Measurements from ENCODE around the gene KAT2A. TPM values are rescaled to one million over a fixed set of nuclear protein-coding genes. Genes with fewer than 3 reads are reported as not detected.

Gene KAT2A
- total and polyA plus RNA-seq, 9 of the 15 experiments (the other 6 are each of a cell fraction or from before 2014, with no cell fraction given): 1.5 to 80.4 (median 31.9) TPM

DNA sequence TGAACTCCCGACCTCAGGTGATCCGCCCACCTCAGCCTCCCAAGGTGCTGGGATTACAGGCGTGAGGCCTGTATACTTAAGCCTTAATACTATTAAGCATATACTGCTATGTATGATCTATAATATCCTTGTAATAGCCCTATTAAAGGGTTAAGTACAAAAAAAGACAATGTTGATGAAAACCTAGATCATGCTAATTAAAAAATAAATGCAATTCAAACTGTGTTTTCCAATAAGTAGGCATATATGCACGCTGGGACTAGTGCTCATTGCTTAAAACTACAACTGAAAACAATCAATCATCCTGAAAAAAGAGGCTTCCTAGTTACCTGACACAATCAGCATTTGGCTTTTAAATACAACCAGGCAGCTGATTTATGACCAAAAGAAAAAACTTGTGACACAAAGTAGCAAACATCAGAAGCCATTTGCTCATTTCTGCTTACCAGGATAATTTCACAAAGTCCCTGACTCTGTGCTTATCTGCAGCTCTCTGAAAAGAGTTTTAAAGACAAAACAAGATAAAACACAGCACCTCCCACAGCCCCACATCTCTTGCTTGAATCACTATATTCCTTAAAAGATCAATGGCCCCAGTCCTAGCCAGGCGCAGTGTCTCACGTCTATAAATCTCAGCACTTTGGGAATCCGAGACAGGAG is 34.0 kb downstream of the KAT2A start (continued):
- no peak for TF ChIP-seq KDM4B (IDR thresholded peaks at IDR 0.05; ENCODE audit: borderline replicate concordance in 2 of 2, low read depth in 1 of 2)
- TF ChIP-seq ZNF511 (CRISPR knock-in tag; IDR thresholded peaks at IDR 0.05): no peak
- TF ChIP-seq ZNF699 (CRISPR knock-in tag; IDR thresholded peaks at IDR 0.05; ENCODE audit: insufficient replicate concordance): no peak
- TF ChIP-seq FOXM1 (IDR thresholded peaks at IDR 0.05; ENCODE audit: low read depth): 0 out of 2 replicates have a peak, but pooled peaks have one; percentile 10
- TF ChIP-seq FOXM1 (CRISPR knock-in tag; IDR thresholded peaks at IDR 0.05; ENCODE audit: low read depth): no peak
- peak; percentile 100 for TF ChIP-seq MEIS2 (IDR thresholded peaks at IDR 0.05; ENCODE audit: partially characterized antibody)
- no peak for TF ChIP-seq FOXP1 (CRISPR knock-in tag; IDR thresholded peaks at IDR 0.05)

DNA sequence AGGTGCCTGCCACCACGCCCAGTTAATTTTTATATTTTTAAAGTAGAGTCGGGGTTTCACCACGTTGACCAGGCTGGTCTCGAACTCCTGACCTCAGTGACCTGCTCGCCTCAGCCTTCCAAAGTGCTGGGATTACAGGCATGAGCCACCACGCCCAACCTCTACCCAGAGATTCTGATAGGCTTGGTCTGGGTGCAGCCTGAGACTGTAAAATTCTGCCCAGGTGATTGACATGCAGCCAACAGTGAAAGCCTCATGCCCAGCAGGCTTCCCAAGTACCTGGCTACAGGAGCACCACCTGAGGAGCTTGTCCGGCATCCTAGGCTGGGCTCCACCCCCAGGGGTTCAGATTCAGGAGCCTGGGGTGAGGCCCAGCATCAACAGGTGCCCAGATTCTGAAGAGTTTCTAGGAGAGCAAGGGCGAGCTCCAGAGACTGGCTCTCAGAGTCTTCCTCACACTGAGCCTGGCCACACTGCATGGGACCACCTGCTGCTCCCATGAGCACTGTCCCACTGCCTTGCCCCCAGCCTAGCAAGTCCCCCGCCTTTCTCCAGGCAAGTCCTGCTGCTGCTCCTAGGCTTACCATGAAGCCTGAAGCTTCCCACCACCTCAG is 39.5 kb downstream of the KAT2A start:
- TF ChIP-seq IRF2 (CRISPR knock-in tag; IDR thresholded peaks at IDR 0.05) (no peak), ATF3 (IDR thresholded peaks at IDR 0.05) (no peak), ATF3 (CRISPR knock-in tag; conservative IDR thresholded peaks at IDR 0.05) (no peak), YY1 (IDR thresholded peaks at IDR 0.05; ENCODE audit: borderline replicate concordance in 1 of 3, control insufficient read depth in 1 of 3, extremely low read depth in 1 of 3, insufficient read depth in 3 of 3, insufficient read length in 1 of 3, insufficient replicate concordance in 2 of 3, low read depth in 1 of 3, low read length in 2 of 3) (no peak), PKNOX1 (IDR thresholded peaks at IDR 0.05) (0 out of 2 replicates have a peak, but pooled peaks have one; percentile 12)
- CTCF ChIA-PET (ENCODE audit: low intra/inter-chr PET ratio): no interaction called here
- DNase-seq (ENCODE audit: extremely low read depth in 1 of 4, low spot score in 3 of 4): no peak
- peaks cover 14% of the 10 kb centered on the region in 2 experiments for H3K4me1 ChIP-seq (replicated peaks in 1 of 2; ENCODE audit: control insufficient read depth in 2 of 2, insufficient read depth in 2 of 2, low read length in 2 of 2)
- ATAC-seq: no peak
- H3K9me3 ChIP-seq (replicated peaks; ENCODE audit: control insufficient read depth, insufficient read depth, low read depth, low read length): no peaks in the 10 kb centered on the region
- intact Hi-C loops (cut with micrococcal nuclease): no loop called here
- no peaks in the 10 kb centered on the region for H3K36me3 ChIP-seq (ENCODE audit: control insufficient read depth, insufficient read depth, low read length)
- no peak overlapping the region for H3K27ac ChIP-seq (ENCODE audit: extremely low read depth, low read depth, low read length)
- peaks cover 0 to 5% of the 10 kb centered on the region in 2 experiments; a peak in 1 of 5 replicates for H3K27me3 ChIP-seq (ENCODE audit: control insufficient read depth in 2 of 2, insufficient read depth in 2 of 2, low read length in 2 of 2)
- FAIRE-seq: no peak
- H3K4me3 ChIP-seq: no peak overlapping the region
- H3K4me2 ChIP-seq (ENCODE audit: insufficient read depth, low read length): no peak overlapping the region
- H3K9me1 ChIP-seq (ENCODE audit: control insufficient read depth, insufficient read depth, low read length): no peaks in the 10 kb centered on the region
- H4K20me1 ChIP-seq (replicated peaks; ENCODE audit: control insufficient read depth, insufficient read depth, low read length): no peaks in the 10 kb centered on the region; the same call in 1 of the 2 replicates
- H3K9ac ChIP-seq (ENCODE audit: insufficient read depth in 1 of 2, low read depth in 2 of 2, low read length in 2 of 2): peak overlapping the region in 1 of 2 experiments; percentile 27; a peak in 1 of 4 replicates
- POLR2A ChIA-PET: interaction anchor here (0.6 kb wide), 1 partner anchor 17 kb away, joined by 3 read pairs; no protein-coding TSS in a partner anchor
- in situ Hi-C loops (cut with MboI): no loop called here
- no TSS peak for BruUV-seq (replicated peaks)
- H2AFZ ChIP-seq (ENCODE audit: low read depth, low read length): no peak overlapping the region
- H3K79me2 ChIP-seq (ENCODE audit: control insufficient read depth, insufficient read depth, low read length): no peaks in the 10 kb centered on the region
- WGBS (ENCODE audit: insufficient coverage, low coverage, missing lambda C conversion rate): 7% methylated on average over 9 of the region's 9 CpGs
